ENCODE results near the gene INPP5A.
"Not testable (repeated sequence)": the region's sequence is repeated elsewhere in the genome, so short reads cannot be mapped to it uniquely, and the experiment has no call there.

Gene INPP5A

GRCh38 chr10:132537684-132538001 is at the start of gene INPP5A:
Gene INPP5A, plus strand, starts transcription at chr10:132537787. Its CDS starts 310 bp downstream, at chr10:132538097.
- TF ChIP-seq CTCF (IDR thresholded peaks at IDR 0.05; ENCODE audit: borderline replicate concordance, control extremely low read depth, extremely low read depth, insufficient read depth, missing control alignments), result no peak
- in situ Hi-C loops (cut with MboI; ENCODE audit: low sequenced_read_pairs, unreplicated experiment), result no loop called here
- no peak for DNase-seq (ENCODE audit: low spot score)

GRCh38 chr10:132488231-132488821 is 49.3 kb upstream of the INPP5A start:
- in situ Hi-C loops (cut with MboI; ENCODE audit: low sequenced_read_pairs, unreplicated experiment), result no loop called here
- no peak for DNase-seq (ENCODE audit: low spot score)

GRCh38 chr10:132489053-132489703 is 48.4 kb upstream of the INPP5A start:
- no peak for DNase-seq (ENCODE audit: low spot score)
- TF ChIP-seq CTCF (IDR thresholded peaks at IDR 0.05; ENCODE audit: borderline replicate concordance, control extremely low read depth, extremely low read depth, insufficient read depth, missing control alignments), result no peak
- in situ Hi-C loops (cut with MboI; ENCODE audit: low sequenced_read_pairs, unreplicated experiment), result no loop called here

More at GRCh38 chr10:132488231-132488821, 49.3 kb upstream of the INPP5A start:
- no peak for TF ChIP-seq CTCF (IDR thresholded peaks at IDR 0.05; ENCODE audit: borderline replicate concordance, control extremely low read depth, extremely low read depth, insufficient read depth, missing control alignments)

- no peak for TF ChIP-seq CTCF (IDR thresholded peaks at IDR 0.05; ENCODE audit: borderline replicate concordance, control extremely low read depth, extremely low read depth, insufficient read depth, missing control alignments)
- in situ Hi-C loops (cut with MboI; ENCODE audit: low sequenced_read_pairs, unreplicated experiment), result no loop called here
- no peak for DNase-seq (ENCODE audit: low spot score)
Measured at GRCh38 chr10:132489704-132490534, 47.7 kb upstream of the INPP5A start.

GRCh38 chr10:132491534-132491933 is 46.1 kb upstream of the INPP5A start:
- in situ Hi-C loops (cut with MboI; ENCODE audit: low sequenced_read_pairs, unreplicated experiment); DNase-seq (ENCODE audit: low spot score): not testable (repeated sequence)

- in situ Hi-C loops (cut with MboI; ENCODE audit: low sequenced_read_pairs, unreplicated experiment), result no loop called here
- no peak for TF ChIP-seq CTCF (IDR thresholded peaks at IDR 0.05; ENCODE audit: borderline replicate concordance, control extremely low read depth, extremely low read depth, insufficient read depth, missing control alignments)
- no peak for DNase-seq (ENCODE audit: low spot score)
Measured at GRCh38 chr10:132492323-132493025, 45.1 kb upstream of the INPP5A start.

Measured in GM13976 (cell line).